GM12801 (cell line): ENCODE measurements around the gene NR2C2AP.

ENCODE experiments used
- CTCF ChIP-seq: IDR thresholded peaks from one replicate; pipeline ENCODE4 v1.5.1; 2011; ENCODE audit warnings: control low read depth; ENCODE audit not compliant: insufficient read length; ENCODE audit errors: extremely low read depth

NR2C2AP gene

GRCh38 chr19:19203012-19203856 lies at the start of gene NR2C2AP:
TSS of gene NR2C2AP (minus strand) at chr19:19203414. CDS start at chr19:19203060, 354 bp downstream.
- no peak for TF ChIP-seq CTCF

- TF ChIP-seq CTCF, result no peak
Observed at GRCh38 chr19:19250196-19250801, 47.1 kb upstream of the NR2C2AP start.

- no peak for TF ChIP-seq CTCF
Observed at GRCh38 chr19:19240476-19240875, 37.3 kb upstream of the NR2C2AP start.

GRCh38 chr19:19239675-19240074 lies 36.5 kb upstream of the NR2C2AP start:
- TF ChIP-seq CTCF, result no peak

GRCh38 chr19:19238126-19238894 lies 35.1 kb upstream of the NR2C2AP start:
- TF ChIP-seq CTCF, result no peak

GRCh38 chr19:19236173-19236572 lies 33.0 kb upstream of the NR2C2AP start:
- no peak for TF ChIP-seq CTCF

- no peak for TF ChIP-seq CTCF
Observed at GRCh38 chr19:19234220-19234816, 31.1 kb upstream of the NR2C2AP start.
